HTR-8/SVneo (cell line): Measurements from ENCODE around the gene PCDHA8.
"Not testable (repeated sequence)": the region's sequence is repeated elsewhere in the genome, so short reads cannot be mapped to it uniquely, and the experiment has no call there.

Experiments used
- DNase-seq: peaks from one replicate; pipeline ENCODE4 v3.0.0; 2011; ENCODE audit warnings: low spot score, mixed read lengths; ENCODE audit not compliant: insufficient read length
- FAIRE-seq: peaks from 2 replicates; lab custom pipeline; 2011; peaks lifted over from hg19 to GRCh38; lab: Jason Lieb, UNC

The PCDHA8 gene

DNA sequence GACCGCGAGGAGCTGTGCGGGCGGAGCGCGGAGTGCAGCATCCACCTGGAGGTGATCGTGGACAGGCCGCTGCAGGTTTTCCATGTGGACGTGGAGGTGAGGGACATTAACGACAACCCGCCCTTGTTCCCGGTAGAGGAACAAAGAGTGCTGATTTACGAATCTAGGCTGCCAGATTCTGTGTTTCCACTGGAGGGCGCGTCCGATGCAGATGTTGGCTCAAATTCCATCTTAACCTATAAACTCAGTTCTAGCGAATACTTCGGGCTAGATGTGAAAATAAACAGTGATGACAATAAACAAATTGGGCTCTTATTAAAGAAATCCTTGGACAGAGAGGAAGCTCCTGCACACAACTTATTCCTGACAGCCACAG is 12.6 kb upstream of the PCDHA8 start:
- FAIRE-seq (peak; percentile 26), DNase-seq (no peak)

DNA sequence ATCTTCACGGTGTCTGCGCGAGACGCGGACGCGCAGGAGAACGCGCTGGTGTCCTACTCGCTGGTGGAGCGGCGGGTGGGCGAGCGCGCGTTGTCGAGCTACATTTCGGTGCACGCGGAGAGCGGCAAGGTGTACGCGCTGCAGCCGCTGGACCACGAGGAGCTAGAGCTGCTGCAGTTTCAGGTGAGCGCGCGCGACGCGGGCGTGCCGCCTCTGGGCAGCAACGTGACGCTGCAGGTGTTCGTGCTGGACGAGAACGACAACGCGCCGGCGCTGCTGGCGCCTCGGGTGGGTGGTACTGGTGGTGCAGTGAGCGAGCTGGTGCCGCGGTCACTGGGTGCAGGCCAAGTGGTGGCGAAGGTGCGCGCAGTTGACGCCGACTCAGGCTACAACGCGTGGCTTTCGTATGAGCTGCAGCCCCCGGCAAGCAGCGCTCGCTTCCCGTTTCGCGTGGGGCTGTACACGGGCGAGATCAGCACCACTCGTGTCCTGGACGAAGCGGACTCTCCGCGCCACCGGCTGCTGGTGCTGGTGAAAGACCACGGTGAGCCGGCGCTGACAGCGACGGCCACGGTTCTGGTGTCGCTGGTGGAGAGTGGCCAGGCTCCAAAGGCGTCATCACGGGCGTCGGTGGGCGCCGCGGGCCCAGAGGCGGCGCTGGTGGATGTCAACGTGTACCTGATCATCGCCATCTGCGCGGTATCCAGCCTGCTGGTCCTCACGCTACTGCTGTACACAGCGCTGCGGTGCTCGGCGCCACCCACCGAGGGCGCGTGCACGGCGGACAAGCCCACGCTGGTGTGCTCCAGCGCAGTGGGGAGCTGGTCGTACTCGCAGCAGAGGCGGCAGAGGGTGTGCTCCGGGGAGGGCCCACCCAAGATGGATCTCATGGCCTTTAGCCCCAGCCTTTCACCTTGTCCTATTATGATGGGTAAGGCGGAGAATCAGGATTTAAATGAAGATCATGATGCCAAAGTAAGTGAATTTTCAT is 11.2 kb upstream of the PCDHA8 start:
- not testable (repeated sequence) for DNase-seq, FAIRE-seq

DNA sequence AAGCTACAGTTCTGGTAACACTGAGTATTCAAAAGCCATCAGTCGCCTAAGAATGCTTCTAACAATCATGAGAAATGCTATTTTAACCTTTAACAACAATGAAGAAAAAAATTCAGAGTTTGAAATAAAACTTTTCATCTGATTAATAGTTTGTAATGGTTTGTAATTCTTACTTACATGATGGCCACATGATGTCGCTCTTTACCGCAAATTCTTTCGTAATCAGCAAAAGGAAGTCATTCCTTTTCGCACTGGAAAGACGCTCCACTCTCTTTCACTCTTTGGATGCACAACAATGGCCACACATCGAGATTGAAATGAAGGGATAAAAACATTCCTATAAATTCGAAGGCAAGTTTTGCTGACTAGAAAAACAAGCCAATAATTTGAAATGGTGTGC is 7.0 kb upstream of the PCDHA8 start, which contains the start of gene PCDHA7:
Gene PCDHA7, plus strand, starts transcription at position 277 of the 400 bp plus-strand sequence. Its CDS starts 115 bp downstream, at position 392.
- FAIRE-seq (no peak), DNase-seq (no peak)

DNA sequence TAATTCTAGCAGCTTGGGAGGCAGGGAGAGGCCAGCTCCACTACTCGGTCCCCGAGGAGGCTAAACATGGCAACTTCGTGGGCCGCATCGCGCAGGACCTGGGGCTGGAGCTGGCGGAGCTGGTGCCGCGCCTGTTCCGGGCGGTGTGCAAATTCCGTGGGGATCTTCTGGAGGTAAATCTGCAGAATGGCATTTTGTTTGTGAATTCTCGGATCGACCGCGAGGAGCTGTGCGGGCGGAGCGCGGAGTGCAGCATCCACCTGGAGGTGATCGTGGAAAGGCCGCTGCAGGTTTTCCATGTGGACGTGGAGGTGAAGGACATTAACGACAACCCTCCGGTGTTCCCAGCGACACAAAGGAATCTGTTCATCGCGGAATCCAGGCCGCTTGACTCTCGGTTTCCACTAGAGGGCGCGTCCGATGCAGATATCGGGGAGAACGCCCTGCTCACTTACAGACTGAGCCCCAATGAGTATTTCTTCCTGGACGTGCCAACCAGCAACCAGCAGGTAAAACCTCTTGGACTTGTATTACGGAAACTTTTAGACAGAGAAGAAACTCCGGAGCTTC is 6.5 kb upstream of the PCDHA8 start:
- FAIRE-seq, DNase-seq: not testable (repeated sequence)

DNA sequence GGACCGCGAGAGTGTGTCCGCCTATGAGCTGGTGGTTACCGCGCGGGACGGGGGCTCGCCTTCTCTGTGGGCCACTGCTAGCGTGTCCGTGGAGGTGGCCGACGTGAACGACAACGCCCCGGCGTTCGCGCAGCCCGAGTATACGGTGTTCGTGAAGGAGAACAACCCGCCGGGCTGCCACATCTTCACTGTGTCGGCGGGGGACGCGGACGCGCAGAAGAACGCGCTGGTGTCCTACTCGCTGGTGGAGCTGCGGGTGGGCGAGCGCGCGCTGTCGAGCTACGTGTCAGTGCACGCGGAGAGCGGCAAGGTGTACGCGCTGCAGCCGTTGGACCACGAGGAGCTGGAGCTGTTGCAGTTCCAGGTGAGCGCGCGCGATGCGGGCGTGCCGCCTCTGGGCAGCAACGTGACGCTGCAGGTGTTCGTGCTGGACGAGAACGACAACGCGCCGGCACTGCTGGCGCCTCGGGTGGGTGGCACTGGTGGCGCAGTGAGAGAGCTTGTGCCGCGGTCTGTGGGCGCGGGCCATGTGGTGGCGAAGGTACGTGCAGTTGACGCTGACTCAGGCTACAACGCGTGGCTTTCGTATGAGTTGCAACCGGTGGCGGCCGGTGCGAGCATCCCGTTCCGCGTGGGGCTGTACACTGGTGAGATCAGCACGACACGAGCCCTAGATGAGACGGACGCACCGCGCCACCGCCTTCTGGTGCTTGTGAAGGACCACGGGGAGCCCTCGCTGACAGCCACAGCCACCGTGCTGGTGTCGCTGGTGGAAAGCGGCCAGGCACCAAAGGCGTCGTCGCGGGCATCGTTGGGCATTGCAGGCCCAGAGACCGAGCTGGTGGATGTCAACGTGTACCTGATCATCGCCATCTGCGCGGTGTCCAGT is 5.1 kb upstream of the PCDHA8 start:
- no peak for FAIRE-seq
- no peak for DNase-seq

DNA sequence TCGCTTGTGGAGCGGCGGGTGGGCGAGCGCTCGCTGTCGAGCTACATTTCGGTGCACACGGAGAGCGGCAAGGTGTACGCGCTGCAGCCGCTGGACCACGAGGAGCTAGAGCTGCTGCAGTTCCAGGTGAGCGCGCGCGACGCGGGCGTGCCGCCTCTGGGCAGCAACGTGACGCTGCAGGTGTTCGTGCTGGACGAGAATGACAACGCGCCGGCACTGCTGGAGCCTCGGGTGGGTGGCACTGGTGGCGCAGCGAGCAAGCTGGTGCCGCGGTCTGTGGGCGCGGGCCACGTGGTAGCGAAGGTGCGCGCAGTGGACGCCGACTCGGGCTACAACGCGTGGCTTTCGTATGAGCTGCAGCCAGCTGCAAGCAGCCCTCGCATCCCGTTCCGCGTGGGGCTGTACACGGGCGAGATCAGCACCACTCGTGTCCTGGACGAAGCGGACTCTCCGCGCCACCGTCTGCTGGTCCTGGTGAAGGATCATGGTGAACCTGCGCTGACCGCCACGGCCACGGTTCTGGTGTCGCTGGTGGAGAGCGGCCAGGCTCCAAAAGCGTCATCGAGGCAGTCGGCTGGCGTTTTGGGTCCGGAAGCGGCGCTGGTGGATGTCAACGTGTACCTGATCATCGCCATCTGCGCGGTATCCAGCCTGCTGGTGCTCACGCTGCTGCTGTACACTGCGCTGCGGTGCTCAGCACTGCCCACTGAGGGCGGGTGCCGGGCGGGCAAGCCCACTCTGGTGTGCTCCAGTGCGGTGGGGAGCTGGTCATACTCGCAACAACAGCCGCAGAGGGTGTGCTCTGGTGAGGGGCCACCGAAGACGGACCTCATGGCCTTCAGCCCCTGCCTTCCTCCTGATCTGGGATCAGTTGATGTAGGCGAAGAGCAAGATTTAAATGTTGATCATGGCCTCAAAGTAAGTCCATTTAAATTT is 2.1 kb downstream of the PCDHA8 start:
- DNase-seq: no peak
- no peak for FAIRE-seq

DNA sequence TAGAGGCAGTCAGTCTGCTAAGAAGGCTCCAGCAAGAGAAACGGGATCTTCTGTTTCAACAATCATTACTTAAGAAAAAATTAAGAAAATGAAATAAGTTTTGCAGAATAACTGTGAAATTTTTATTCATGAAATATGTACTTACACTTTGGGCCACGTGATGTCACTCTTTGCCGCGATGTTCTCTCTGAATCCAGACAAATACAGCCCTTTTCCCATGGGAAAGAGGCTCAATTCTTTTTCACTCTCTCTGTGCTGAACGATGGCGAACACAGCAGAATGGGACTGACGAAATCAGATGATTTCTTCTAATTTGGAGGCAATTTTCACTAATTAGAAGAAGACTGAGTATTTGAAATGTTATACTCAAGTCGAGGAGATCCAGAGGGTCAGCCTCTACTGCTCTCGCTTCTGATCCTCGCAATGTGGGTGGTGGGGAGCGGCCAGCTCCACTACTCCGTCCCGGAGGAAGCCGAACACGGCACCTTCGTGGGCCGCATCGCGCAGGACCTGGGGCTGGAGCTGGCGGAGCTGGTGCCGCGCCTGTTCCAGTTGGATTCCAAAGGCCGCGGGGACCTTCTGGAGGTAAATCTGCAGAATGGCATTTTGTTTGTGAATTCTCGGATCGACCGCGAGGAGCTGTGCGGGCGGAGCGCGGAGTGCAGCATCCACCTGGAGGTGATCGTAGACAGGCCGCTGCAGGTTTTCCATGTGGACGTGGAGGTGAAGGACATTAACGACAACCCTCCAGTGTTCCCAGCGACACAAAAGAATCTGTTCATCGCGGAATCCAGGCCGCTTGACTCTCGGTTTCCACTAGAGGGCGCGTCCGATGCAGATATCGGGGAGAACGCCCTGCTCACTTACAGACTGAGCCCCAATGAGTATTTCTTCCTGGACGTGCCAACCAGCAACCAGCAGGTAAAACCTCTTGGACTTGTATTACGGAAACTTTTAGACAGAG is 7.4 kb downstream of the PCDHA8 start, which contains the start of gene PCDHA9:
Gene PCDHA9, plus strand, starts transcription at position 244 of the 964 bp plus-strand sequence. Its CDS starts 114 bp downstream, at position 358.
- FAIRE-seq, DNase-seq: not testable (repeated sequence)

DNA sequence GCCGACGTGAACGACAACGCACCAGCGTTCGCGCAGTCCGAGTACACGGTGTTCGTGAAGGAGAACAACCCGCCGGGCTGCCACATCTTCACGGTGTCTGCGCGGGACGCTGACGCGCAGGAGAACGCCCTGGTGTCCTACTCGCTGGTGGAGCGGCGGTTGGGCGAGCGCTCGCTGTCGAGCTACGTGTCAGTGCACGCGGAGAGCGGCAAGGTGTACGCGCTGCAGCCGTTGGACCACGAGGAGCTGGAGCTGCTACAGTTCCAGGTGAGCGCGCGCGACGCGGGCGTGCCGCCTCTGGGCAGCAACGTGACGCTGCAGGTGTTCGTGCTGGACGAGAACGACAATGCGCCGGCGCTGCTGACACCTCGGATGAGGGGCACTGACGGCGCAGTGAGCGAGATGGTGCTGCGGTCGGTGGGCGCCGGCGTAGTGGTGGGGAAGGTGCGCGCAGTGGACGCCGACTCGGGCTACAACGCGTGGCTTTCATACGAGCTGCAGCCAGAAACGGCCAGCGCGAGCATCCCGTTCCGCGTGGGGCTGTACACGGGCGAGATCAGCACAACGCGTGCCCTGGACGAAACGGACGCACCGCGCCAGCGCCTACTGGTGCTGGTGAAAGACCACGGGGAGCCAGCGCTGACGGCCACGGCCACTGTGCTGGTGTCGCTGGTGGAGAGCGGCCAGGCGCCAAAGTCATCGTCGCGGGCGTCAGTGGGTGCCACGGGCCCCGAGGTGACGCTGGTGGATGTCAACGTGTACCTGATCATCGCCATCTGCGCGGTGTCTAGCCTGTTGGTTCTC is 9.0 kb downstream of the PCDHA8 start:
- not testable (repeated sequence) for FAIRE-seq, DNase-seq

DNA sequence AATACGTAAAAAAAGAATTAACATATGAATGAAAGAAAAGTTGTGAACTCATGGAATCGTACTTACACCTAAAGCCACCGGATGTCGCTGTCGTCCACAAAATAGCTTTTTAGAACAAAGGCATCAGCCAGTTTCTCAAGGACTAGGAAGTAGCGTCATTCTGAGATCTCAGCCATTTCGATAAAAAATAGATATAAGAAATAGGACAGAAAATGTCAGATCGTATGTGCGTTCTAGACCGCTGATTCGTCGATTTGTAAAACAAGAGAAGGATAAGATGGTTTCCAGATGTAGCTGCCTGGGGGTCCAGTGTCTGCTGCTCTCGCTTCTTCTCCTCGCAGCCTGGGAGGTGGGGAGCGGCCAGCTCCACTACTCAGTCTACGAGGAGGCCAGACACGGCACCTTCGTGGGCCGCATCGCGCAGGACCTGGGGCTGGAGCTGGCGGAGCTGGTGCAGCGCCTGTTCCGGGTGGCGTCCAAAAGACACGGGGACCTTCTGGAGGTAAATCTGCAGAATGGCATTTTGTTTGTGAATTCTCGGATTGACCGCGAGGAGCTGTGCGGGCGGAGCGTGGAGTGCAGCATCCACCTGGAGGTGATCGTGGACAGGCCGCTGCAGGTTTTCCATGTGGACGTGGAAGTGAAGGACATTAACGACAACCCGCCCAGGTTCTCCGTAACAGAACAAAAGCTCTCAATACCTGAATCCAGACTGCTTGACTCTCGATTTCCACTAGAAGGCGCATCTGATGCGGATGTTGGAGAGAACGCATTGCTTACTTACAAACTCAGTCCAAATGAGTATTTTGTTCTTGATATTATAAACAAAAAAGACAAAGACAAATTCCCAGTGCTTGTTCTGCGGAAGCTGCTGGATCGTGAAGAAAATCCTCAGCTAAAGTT is 15.0 kb downstream of the PCDHA8 start, which contains the start of gene PCDHA10:
Gene PCDHA10, plus strand, starts transcription at position 126 of the 903 bp plus-strand sequence. Its CDS starts 152 bp downstream, at position 278.
- no peak for FAIRE-seq
- no peak for DNase-seq

DNA sequence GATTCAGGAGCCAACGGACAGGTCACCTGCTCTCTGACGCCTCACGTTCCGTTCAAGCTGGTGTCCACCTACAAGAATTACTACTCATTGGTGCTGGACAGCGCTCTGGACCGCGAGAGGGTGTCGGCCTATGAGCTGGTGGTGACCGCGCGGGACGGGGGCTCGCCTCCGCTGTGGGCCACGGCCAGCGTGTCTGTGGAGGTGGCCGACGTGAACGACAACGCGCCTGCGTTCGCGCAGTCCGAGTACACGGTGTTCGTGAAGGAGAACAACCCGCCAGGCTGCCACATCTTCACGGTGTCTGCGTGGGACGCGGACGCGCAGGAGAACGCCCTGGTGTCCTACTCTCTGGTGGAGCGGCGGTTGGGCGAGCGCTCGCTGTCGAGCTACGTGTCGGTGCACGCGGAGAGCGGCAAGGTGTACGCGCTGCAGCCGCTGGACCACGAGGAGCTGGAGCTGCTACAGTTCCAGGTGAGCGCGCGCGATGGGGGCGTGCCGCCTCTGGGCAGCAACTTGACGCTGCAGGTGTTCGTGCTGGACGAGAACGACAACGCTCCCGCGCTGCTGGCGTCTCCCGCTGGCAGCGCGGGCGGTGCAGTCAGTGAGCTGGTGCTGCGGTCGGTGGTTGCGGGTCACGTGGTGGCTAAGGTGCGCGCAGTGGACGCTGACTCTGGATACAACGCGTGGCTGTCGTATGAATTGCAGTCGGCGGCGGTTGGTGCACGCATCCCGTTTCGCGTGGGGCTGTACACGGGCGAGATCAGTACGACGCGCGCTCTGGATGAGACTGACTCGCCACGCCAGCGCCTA is 16.4 kb downstream of the PCDHA8 start:
- no peak for FAIRE-seq

DNA sequence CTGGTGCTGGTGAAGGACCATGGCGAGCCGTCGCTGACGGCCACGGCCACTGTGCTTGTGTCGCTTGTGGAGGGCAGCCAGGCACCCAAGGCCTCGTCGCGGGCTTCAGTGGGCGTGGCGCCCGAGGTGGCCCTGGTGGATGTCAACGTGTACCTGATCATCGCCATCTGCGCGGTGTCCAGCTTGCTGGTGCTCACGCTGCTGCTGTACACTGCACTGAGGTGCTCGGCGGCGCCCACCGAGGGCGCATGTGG is 16.9 kb downstream of the PCDHA8 start:
- DNase-seq: no peak
- FAIRE-seq: no peak

More for the DNA sequence above, 16.4 kb downstream of the PCDHA8 start:
- DNase-seq: no peak

DNA sequence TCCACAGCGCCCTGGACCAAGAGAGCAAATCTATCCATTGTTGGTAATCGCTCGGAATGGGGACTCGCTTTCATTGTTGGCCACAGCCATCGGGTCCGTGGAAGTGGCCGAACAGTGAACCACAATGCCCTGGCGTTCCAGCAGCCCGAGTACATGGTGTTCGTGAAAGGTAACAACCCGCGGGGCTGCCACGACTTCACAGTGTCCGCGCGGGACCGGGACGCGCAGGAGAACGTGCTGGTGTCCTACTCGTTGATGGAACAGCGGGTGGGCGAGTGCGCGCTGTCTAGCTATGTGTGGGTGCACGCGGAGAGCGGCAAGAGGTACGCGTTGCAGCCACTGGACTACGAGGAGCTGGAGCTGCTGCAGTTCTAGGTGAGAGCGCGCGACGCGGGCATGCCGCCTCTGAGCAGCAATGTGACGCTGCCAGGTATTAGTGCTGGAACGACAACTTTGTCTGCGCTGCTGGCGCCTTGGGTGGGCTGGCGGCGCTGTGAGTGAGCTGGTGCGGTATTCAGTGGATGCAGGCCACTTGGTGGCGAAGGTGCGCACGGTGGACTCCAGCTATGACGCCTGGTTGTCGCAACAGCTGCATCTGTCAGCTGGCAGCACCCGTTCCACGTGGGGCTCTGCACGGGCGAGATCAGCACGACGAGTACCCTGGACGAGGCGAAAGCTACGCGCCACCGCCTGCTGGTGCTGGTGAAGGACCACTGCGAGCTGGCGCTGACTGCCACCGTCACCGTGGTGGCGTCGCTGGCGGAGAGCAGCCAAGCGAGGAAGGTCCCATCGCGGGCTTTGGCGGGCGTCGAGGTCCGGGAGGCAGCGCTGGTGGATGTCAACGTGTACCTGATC is 21.7 kb downstream of the PCDHA8 start:
- FAIRE-seq (no peak), DNase-seq (no peak)

DNA sequence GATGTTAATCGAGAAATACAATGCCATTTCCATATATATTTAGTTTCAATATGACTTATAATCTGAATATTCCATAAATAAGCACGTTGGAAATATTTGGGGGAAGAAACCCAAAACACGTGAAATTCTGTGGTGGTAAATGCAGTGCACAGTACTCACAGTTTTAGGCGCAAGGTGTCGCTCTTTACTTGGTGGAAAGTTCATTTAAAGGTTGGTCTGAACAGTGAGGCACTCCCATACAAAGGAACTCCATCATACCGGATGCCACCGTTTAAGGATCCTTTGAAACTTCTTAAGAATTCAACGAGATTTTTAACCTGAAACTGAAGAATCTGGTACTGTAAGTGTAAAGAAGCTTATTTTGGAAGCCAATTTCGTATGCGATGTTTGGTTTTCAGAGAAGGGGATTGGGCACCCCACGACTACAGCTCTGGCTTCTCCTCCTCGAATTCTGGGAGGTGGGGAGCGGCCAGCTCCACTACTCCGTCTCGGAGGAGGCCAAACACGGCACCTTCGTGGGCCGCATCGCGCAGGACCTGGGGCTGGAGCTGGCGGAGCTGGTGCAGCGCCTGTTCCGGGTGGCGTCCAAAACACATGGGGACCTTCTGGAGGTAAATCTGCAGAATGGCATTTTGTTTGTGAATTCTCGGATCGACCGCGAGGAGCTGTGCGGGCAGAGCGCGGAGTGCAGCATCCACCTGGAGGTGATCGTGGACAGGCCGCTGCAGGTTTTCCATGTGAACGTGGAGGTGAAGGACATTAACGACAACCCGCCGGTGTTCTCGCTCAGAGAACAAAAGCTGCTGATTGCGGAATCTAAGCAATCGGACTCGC is 28.0 kb downstream of the PCDHA8 start, which contains the start of gene PCDHA11:
Gene PCDHA11, plus strand, starts transcription at position 237 of the 834 bp plus-strand sequence. Its CDS starts 147 bp downstream, at position 384.
- FAIRE-seq (no peak), DNase-seq (peak; percentile 53)

DNA sequence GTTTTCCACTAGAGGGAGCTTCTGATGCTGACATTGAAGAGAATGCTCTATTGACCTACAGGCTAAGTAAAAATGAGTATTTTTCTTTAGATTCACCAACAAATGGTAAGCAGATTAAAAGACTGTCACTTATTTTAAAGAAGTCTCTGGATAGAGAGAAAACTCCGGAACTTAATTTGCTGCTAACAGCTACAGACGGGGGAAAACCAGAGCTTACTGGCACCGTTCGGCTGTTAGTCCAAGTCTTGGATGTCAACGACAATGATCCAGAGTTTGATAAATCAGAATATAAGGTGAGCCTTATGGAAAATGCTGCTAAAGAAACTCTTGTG is 28.5 kb downstream of the PCDHA8 start:
- FAIRE-seq: no peak

More for the DNA sequence above, 28.5 kb downstream of the PCDHA8 start:
- peak; percentile 60 for DNase-seq
